ENCODE data around the gene CHL1. TPM values are rescaled to one million over a fixed set of nuclear protein-coding genes. Genes with fewer than 3 reads are reported as not detected.

The CHL1 gene
- total RNA-seq, 4 donors from 2014 or later, result 10.4 to 41.5 (median 25.4) TPM

DNA sequence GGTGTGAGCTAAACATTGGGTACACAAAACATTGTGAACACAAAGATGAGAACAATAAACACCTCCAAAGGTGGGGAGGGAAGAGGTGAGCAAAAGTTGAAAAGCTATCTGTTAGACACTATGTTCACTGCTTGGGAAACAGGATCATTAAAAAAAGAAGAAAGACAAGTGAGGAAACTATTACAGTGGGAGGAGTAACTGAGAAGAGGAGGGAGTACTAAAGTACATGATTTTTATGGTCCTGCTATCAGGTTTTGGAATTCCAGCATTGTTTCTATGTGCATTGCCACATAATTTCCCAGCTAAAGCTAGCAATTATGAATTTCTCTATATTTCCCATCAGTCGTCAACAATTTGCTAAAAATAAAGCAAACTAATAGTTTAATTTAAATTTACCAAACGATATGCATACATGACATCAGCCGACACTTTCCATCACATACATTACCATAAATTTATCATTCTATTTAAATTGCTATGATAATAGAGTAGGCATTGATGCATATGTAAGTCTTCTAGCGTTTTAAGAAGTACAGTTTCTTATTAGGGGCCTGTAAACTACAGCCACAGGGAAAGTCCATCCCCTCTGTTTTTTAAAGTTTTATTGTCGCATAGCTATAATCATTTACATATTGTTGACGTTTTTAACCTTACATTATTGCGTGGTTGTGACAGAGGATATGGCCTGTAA lies 221.8 kb downstream of the CHL1 start:
- 62 to 64% methylated on average over 7 of the region's 7 CpGs for WGBS, 2 donors (ENCODE audit: low coverage in 1 of 2)
- Histone ChIP-seq H3K27me3 (no peaks in the 10 kb centered on the region), H3K36me3 (no peaks in the 10 kb centered on the region), H3K4me1 (no peaks in the 10 kb centered on the region), H3K9me3 (no peaks in the 10 kb centered on the region), H3K27ac (no peak overlapping the region), H3K4me3 (no peak overlapping the region)
- no peak for DNase-seq
- intact Hi-C loops (cut with DNase I; ENCODE audit: low total_unique reads), result no loop called here
- TF ChIP-seq EP300 (IDR thresholded peaks at IDR 0.05; ENCODE audit: low read depth) (no peak), POLR2AphosphoS5 (IDR thresholded peaks at IDR 0.05) (no peak), POLR2A (IDR thresholded peaks at IDR 0.05) (no peak)
- TF ChIP-seq, protein P1, sequence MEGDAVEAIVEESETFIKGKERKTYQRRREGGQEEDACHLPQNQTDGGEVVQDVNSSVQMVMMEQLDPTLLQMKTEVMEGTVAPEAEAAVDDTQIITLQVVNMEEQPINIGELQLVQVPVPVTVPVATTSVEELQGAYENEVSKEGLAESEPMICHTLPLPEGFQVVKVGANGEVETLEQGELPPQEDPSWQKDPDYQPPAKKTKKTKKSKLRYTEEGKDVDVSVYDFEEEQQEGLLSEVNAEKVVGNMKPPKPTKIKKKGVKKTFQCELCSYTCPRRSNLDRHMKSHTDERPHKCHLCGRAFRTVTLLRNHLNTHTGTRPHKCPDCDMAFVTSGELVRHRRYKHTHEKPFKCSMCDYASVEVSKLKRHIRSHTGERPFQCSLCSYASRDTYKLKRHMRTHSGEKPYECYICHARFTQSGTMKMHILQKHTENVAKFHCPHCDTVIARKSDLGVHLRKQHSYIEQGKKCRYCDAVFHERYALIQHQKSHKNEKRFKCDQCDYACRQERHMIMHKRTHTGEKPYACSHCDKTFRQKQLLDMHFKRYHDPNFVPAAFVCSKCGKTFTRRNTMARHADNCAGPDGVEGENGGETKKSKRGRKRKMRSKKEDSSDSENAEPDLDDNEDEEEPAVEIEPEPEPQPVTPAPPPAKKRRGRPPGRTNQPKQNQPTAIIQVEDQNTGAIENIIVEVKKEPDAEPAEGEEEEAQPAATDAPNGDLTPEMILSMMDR (IDR thresholded peaks at IDR 0.05), result no peak
- in situ Hi-C loops (cut with MboI; ENCODE audit: low pct_ligation_motif_present in 1 of 4, low pct_unique_long_range_greater_than_20kb in 1 of 4, low sequenced_read_pairs in 3 of 4), result no loop called here

DNA sequence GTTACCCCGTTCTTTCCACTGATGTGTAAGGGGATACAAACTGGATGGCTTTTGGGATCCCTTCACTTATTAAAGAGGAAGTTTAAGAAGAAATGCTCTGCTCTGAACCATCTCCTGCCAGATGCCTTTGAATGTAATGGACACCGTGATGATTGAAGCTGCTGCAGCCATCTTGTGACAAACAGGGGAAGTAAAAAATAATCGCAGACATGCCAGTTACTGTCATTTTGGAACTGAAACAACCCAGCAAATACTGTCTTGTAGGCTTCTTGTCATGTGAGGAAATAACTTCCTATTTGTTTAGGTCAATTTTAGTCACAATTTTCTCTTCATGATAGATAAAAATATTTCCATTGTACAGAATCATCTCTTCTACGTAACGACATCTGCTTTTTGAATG lies 224.0 kb downstream of the CHL1 start:
- H3K9me3 ChIP-seq, result no peaks in the 10 kb centered on the region
- no peak for DNase-seq
- in situ Hi-C loops (cut with MboI; ENCODE audit: low pct_ligation_motif_present in 1 of 4, low pct_unique_long_range_greater_than_20kb in 1 of 4, low sequenced_read_pairs in 3 of 4) (no loop called here), intact Hi-C loops (cut with DNase I; ENCODE audit: low total_unique reads) (no loop called here)
- no peaks in the 10 kb centered on the region for H3K36me3 ChIP-seq
- 83 to 85% methylated on average over 5 of the region's 5 CpGs for WGBS, 2 donors (ENCODE audit: low coverage in 1 of 2)
- TF ChIP-seq POLR2AphosphoS5 (IDR thresholded peaks at IDR 0.05) (no peak), EP300 (IDR thresholded peaks at IDR 0.05; ENCODE audit: low read depth) (no peak), POLR2A (IDR thresholded peaks at IDR 0.05) (no peak)
- TF ChIP-seq, protein P1 (IDR thresholded peaks at IDR 0.05), result no peak
- no peak overlapping the region for H3K4me3 ChIP-seq
- no peak overlapping the region for H3K27ac ChIP-seq
- H3K27me3 ChIP-seq, result no peaks in the 10 kb centered on the region
- H3K4me1 ChIP-seq, result no peaks in the 10 kb centered on the region

DNA sequence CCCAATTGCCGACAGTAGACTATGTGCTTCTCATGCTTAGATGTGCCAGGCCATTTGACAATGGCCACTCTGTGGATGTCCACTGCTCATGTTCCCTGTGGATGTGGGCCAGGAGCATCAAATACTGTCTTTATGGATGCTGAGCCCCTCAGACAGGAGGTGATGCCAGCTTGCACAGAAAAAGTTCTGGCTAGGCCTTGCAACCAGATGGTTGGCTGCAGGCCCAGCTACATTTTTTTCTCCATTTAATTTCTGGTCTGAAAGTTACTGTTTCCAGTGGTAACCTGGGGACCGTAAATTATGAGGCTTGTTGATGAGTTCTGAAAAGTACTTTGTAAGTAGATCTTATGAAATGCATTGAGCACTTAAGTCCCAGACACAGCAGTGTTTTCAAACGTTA lies 228.5 kb downstream of the CHL1 start:
- Histone ChIP-seq H3K36me3 (no peaks in the 10 kb centered on the region), H3K4me3 (no peak overlapping the region), H3K27me3 (no peaks in the 10 kb centered on the region), H3K9me3 (no peaks in the 10 kb centered on the region), H3K4me1 (no peaks in the 10 kb centered on the region), H3K27ac (no peak overlapping the region)
- in situ Hi-C loops (cut with MboI; ENCODE audit: low pct_ligation_motif_present in 1 of 4, low pct_unique_long_range_greater_than_20kb in 1 of 4, low sequenced_read_pairs in 3 of 4), result no loop called here
- WGBS, 2 donors (ENCODE audit: low coverage in 1 of 2), result 35 to 59% methylated on average over 2 to 3 of the region's 3 CpGs
- TF ChIP-seq POLR2AphosphoS5 (IDR thresholded peaks at IDR 0.05) (no peak), POLR2A (IDR thresholded peaks at IDR 0.05) (no peak), EP300 (IDR thresholded peaks at IDR 0.05; ENCODE audit: low read depth) (no peak)
- TF ChIP-seq, protein P1 (IDR thresholded peaks at IDR 0.05), result no peak
- intact Hi-C loops (cut with DNase I; ENCODE audit: low total_unique reads), result no loop called here
- DNase-seq, result no peak

DNA sequence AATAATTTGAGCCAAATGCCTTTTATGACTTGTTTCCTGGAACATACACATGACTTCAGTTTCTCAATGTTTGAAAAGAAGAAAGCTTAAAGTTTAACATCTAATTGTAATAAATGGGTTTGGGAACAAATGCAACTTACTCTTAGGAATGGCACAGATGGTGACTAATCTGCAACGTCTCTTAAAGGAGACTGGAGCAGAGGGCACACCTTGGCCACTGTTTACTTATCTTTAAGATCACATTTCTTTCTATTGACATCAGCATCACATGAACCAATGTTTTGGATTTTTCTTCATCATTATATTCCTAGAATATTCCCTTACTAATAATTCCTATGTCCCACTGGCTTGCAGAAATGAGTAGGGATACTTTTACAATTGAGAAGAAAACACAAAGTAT lies 229.5 kb downstream of the CHL1 start:
- Histone ChIP-seq H3K4me3 (no peak overlapping the region), H3K4me1 (no peaks in the 10 kb centered on the region), H3K27ac (no peak overlapping the region), H3K27me3 (no peaks in the 10 kb centered on the region), H3K36me3 (no peaks in the 10 kb centered on the region), H3K9me3 (no peaks in the 10 kb centered on the region)
- WGBS, 2 donors (ENCODE audit: low coverage in 1 of 2), result 13 to 42% methylated on average over 1 of the region's 1 CpG
- DNase-seq, result no peak
- TF ChIP-seq POLR2AphosphoS5 (IDR thresholded peaks at IDR 0.05) (no peak), POLR2A (IDR thresholded peaks at IDR 0.05) (no peak), EP300 (IDR thresholded peaks at IDR 0.05; ENCODE audit: low read depth) (no peak)
- TF ChIP-seq, protein P1 (IDR thresholded peaks at IDR 0.05), result no peak
- in situ Hi-C loops (cut with MboI; ENCODE audit: low pct_ligation_motif_present in 1 of 4, low pct_unique_long_range_greater_than_20kb in 1 of 4, low sequenced_read_pairs in 3 of 4) (no loop called here), intact Hi-C loops (cut with DNase I; ENCODE audit: low total_unique reads) (no loop called here)

Measured in transverse colon (tissue), 4 donors.